HUDEP-2 (cell line): Measurements from ENCODE around the gene MMP15.
"Not testable (repeated sequence)": the region's sequence is repeated elsewhere in the genome, so short reads cannot be mapped to it uniquely, and the experiment has no call there.

Experiments used
- DNase-seq, 76 experiments: peaks; one replicate each; lab custom pipeline; 2025; ENCODE audit not compliant: unreplicated experiment in 76 of 76; lab: John Stamatoyannopoulos, UW

MMP15 gene

DNA sequence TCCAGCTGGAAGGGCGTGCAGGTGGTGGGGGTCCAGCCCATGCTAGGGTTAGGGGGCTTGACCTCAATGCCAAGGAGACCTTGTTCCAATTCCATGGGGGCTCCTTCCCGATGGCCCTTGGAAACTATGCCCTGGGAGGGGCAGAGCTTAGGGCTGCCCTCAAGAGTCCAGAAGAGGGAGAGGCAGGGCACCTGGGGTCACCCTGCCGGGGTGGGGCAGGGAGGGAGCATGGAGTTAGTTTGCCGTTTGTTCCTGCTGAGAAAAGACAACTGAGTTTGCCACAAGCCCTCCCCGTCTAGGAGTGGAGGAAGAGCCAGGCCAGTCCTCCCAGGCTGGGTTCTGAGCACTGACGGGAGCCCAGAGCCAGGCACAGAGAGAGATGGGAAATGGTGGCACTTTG is 21.4 kb downstream of the MMP15 start:
- DNase-seq = no peak

DNA sequence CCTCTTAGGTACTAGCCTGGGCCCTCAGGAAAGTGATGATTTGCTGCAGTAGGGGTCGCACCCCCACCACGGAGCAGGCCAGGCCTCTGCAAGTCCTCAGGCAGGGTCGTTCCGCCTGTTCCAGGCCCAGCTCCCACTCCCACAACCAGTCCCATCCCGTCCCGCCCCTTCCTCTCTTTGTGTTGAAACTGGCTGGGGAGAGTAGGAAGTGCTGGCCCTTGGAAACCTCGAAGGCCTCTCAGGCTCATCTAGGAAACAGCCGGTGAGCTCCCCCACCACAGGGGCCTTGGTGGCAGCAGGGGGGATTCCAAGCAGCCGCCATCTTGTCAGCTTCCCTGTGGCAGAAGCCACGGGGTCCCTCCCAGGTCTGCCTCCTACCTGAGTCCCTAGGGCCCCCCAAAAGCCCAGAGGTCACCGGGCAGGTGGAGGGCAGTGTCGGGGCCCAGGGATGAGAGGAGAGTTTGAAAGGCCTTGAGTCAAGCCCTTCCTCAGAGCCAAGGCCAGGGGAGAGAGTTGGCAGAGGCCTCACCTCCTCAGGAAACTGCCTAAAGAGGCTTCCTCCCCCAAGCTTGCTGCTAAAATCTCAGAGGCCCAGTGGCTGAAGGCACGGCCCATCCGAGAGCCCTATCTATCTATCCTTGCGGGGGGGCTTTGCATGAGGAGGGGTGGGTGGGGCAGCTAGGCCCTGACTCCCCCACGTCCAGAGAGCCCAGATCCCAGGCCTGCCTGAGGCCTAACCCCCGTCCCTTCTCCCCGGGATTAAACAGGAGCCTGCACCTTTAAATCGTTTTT is 22.2 kb downstream of the MMP15 start:
- DNase-seq = peak in 1 of 76 experiments; percentile 7

DNA sequence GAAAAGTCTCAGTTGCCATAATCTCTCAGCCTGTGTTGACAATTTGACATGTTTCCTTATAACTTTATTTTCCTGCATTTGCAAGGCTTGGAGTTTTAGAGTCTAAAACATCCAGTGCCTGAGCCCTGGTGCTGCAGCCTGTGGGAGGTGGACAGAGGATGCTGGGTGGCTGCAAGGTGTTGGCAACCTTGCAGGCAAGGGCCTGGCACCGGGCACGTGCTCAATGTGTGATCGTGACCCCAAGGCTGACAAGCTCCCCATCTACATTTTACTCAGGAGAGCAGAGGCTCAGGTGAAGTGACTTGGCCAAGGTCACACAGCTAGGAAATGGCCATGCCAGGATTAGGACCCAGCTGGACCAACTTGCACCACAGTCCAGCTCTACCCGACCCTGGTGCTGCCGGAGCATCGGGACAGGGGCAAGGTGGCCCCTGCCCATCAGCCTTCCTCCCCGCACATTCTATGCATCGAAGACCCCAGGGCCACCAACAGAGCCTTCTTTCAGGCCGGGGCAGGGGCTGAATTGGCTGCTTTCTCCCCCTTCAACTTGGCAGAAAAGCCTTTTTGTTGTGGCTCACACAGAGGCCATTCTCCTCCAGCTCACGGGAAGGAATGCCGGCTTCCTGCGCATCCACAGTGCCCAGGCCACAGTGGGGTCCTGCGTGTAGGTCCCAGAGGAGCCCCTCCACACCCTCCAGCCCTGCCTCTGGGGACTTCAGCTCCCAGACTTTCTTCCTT is 23.1 kb downstream of the MMP15 start:
- DNase-seq = no peak

DNA sequence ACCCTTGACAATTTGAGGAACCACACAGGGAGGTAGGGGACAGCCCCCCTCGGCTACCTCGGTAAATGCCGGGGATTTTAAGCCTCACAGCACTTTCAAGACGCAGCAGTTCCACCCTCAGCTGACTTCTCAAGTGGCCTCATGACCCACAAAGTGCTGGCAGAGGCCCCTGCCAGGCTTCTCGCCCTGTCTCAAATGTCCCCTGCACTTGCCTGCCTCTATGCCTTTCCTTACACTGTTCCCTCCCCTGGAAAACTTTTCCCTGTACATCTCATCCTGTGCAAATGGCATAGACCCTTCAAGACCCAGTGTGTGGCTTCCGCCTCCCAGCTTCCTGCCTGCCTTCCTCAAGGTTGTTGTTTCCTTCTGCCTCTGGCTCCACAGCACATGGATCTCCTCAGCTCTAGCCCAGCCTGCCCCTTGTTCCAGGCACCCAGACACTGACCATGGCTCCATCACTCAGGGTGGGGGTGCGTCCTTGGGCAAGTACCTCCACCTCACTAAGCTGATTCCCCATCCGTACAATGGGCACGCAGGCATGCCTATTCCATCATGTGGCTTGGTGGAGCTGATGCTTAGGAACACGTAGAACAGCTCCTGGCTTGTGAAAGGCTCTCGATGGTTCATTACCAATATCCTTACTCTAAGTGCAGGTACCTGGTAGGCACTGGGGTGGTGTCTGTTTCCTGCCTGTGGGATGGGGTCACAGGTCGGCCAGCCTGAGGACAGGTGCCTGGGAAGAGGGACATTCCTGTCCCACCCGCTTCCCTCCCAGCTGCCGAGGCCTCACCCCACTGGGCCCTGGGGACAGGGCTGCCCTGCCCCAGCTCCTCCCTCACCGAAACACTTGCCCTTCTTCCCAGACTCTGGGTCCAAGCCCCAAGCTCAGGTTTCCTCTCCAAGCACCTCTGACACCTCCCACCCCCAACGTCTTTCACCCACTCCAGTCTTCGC is 24.0 kb downstream of the MMP15 start:
- DNase-seq = no peak

DNA sequence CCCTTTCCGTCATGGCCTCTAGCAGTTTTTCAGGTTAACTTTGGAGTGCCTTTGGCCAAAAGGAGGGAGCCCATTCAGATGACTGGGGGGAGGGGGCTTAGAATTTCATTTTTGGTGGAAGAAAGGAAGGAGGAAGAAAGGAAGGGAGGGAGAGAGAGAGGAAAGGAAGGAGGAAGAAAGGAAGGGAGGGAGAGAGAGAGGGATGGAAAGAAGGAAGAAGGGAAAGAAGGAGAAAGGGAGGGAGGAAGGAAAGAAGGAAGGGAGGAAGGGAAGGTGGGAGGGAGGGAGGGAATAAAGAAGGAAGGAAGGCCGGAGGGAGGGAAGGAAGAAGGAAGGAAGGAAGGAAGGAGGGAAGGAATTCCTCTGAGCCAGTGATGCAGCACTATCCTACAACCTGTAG is 25.7 kb downstream of the MMP15 start:
- DNase-seq = no peak

DNA sequence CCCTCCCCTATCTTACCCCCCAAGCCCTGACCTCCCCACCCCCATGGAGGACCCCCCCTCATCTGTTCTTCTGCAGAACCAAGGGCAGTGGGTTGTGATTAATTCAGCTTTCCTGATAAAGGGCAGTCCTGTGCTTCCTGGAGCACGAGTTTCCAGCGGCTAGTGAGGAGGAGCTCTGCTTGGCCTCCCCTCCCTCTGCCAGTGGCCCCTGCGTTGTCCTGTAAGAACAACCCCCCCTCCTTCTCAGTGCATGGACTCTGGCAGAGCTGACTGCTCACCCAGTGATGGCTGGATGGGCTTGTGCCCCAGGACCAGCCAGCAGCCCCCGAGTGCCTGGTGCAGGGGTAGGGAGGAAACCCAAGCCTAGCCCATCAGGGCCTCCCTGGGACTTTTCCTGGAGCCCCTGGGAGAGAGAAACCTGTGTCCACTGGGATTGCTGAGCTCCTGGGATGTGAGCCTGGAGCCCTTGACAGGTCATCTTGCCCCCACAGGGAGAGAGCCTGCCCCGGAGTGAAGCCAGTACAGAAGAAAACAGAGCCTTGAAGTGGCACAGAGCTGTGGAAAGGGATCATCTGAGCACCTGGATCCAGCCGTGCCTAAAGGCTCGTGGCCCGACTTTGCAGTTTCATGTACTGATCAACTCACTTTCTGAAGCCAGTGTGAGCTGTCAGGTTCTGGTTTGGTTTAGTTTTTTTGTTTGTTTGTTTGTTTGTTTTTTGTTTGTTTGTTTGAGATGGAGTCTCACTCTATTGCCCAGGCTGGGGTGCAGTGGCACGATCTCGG is 26.5 kb downstream of the MMP15 start:
- no peak for DNase-seq

DNA sequence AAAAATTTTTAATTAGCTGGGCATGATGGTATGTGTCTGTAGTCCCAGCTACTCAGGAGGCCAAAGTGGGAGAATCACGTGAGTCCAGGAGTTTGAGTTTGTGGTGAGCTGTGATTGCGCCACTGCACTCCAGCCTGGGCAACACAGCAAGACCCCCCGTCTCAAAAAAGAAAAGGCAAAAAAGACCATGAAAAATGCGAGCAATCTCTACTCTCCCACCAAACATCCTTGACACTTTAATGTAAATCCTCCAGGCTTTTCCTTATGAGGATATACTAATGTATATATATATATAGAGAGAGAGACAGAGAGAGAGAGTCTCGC is 28.1 kb downstream of the MMP15 start:
- DNase-seq = no peak

DNA sequence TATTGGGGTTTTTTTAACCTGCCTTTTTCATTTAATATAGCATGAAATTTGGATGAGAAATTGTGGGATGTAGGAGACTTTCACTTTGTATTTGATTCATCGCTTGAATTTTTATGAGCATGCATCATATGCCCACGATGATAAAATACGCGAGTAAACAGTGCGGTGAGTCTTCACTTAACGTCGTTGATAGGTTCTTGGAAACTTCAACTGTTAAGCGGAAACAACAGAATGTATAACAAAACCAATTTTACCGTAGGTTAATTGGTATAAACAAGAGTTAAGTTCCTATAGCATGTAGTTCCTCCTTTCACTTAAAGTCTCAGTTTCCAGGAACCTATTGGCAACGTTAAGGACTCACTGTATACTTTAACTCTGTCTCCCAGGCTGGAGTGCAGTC is 28.7 kb downstream of the MMP15 start:
- no peak for DNase-seq

DNA sequence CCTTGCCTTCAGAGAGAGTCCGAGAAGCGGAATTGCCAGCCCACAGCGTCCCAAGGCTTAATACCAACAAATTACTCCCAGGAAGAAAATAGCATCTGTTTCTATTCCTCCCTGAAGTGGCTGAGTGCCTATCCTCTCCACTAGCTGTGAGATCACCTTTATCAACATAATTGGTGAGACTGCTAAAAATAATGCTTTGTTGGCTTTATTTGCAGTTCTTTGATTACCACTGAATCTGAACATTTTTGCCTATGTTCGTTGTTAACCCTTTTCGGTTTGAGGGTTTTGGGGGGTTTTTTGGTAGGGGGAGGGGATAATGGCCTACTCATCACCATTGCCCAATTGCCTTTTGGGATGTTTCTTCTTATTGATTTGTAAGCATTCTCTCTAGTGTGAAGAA is 31.0 kb downstream of the MMP15 start:
- DNase-seq = no peak

DNA sequence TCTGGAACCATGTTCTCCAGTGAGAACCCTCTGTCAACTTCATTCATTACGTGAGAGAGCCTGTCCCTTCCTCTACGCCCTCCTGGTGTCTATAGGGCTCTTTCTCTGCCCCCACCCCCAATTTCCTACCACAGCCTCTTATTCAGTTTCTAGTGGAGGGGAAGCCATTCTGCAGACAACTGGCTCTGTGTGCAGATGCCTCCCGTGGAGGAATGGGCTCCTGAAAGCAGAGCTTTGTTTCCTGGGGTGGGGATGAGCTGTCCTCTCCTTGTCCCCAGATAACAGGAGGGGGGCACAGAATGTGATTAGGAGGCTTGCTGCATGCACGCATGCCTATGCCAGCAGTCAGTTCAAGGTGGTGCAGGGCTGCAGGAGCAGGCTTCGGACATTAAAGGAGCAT is 31.6 kb downstream of the MMP15 start:
- no peak for DNase-seq

DNA sequence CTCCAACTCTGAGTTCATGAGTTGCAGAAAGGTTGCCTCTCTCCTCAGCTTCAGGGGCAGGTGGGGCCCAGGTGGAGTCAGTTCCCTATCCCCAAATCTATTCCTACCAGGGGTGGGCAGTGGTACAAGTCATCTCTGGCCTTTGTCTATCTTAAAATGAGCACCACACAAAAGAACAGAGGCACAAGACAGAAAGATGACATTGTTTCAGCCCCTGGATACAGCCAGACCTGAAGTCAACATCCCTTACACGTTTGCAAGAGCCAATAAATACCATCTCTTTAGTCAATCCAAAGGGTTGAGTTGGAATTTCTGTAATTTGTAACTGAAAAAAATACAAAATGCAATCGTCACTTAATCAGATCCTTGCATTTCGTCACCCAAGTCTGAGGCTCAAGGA is 32.2 kb downstream of the MMP15 start:
- no peak for DNase-seq

DNA sequence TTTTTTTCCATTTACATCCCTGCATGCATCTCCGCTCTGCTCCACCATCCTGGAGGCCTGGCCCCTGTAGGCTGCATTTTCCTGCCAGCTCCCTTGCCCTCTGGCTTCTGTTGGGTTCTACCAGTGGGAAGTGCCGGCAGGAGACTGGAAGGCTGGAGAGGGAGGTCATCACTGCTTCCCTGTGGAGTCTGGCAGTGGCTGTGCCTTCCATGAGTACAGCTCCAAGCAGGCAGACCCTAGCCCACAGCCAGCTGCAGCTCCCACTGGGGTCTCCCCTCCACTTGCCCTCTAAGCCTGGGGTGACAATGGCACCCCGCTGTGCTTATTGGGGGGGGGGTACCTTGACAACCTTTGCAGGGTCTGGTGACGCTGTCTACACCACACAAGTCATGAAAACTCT is 37.3 kb downstream of the MMP15 start:
- DNase-seq = no peak

DNA sequence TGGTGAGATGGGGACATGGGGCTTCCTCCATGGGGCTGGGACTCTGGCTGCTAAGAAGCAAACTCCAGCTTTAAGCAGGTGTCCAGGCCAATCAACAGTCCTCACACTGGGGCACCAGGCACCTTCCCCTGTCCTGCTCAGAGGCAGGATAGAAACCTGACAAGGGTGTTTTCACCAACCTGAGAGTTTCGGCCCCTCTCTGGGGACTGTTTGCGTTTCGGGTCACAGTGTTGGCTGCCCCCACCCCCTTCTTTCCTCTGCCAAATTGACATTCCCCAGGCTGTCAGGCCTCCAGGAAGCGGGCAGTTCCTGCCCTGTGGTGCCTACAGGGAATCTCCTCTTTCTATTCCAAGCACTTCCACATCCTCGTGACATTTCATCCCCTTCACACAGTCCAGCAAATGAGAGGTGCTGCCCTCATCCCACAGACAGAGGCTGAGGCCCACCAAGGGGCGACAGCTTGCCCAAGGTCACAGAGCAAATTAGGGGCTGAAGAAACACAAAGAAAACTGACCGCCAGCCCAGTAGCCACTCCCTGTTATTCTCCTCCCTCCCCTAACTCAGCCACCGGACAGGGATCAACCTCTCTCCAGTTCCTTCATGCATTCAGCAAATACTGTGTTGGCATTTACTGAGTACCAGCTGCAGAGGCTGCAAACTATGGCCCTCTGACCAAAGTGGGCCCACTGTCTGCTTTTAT is 38.0 kb downstream of the MMP15 start:
- no peak for DNase-seq

DNA sequence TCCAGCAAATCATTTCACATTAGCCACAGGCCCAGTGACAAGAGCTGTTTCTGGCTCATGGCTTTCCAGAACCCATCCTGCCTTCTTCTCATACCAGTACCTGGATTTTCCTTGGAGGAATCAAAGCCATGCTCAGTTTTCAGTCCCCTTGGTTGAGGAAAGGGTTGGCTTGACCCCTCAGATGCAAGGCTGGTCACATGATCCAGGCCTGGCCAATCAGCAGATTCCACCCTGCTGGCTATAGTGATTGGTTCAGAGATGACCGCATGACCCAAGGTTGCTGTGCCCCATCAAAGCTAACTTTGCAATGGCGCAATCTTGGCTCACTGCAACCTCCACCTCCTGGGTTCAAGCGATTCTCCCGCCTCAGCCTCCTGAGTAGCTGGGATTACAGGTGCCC is 45.0 kb downstream of the MMP15 start:
- DNase-seq = no peak

DNA sequence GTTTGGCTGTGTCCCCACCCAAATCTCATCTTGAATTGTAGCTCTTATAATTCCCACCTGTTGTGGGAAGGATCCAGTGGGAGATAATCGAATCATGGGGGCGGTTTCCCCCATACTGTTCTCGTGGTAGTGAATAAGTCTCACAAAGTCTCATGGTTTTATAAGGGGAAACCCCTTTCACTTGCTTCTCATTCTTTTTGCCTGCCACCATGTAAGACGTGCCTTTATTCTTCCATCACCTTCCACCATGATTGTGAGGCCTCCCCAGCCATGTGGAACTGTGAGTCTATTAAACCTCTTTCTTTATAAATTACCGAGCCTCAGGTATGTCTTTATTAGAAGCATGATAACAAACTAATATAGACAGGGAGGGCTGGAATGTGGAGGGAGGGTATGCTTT is 46.6 kb downstream of the MMP15 start:
- not testable (repeated sequence) for DNase-seq

DNA sequence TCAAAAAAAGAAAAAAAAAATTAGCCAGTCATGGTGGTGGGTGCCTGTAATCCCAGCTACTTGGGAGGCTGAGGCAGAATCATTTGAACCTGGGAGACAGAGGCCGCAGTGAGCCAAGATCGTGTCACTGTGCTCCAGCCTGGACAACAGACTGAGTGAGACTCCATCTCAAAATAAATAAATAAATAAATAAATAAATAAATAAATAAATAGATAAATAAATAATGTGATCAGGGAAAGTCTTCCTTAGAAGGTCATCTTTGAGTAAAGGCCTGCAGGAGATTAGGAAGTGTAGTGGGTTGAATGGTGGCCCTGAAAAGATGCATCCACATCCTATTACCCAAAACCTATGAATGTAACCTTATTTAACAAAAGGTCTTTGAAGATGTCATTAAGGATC is 47.5 kb downstream of the MMP15 start:
- DNase-seq = not testable (repeated sequence)

DNA sequence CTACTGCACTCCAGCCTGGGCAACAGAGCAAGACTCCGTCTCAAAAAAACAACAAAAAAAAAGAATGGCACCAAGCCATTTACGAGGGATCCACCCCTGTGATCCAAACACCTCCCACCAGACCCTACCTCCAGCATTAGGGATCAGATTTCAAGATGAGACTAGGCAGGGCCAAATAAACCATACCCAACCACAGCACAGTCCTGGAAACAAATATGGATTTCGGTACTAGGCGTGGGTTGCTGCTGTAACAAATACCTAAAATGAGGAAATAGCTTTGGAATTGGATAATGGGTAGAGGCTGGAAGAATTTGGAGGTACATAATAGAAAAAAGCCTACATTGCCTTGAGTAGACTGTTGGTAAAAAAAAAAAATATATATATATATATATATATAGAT is 49.1 kb downstream of the MMP15 start:
- DNase-seq = no peak

DNA sequence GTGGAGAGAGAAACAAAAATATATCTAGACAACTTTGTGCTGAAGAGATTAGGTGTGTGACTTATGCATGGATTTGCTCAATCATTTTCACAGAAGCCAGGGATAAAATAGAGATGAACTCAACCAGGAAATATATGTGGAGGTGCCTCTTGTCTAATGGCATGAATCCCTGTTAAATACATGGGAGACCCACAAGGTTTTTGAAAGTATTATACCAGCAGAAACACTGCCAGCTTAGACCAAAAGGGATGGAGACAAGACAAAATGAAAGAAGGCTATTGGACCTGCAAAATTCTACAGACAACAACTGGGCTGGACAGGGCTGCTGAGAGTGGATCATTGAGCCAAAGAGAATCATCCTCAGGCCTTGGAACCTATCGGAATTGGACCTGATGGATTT is 51.0 kb downstream of the MMP15 start:
- DNase-seq = no peak

DNA sequence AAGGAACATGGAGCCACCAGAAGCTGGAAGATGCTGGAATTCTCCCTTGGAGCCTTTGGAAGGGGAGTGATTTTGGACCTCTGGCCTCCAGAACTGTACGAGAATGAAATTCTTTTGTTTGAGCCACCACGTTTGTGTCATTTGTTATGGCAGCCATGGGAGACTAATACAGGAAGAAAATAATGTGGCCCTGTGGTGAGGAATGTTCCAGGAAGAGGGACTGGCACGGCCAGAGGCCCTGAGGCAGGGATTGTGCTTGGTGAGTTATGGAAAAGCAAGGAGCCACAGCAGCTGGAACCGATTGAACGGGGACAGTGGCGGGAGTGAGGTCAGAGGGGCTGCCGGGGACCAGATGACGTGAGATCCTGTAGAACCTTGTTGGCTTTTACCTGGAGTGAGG is 52.2 kb downstream of the MMP15 start:
- no peak for DNase-seq

DNA sequence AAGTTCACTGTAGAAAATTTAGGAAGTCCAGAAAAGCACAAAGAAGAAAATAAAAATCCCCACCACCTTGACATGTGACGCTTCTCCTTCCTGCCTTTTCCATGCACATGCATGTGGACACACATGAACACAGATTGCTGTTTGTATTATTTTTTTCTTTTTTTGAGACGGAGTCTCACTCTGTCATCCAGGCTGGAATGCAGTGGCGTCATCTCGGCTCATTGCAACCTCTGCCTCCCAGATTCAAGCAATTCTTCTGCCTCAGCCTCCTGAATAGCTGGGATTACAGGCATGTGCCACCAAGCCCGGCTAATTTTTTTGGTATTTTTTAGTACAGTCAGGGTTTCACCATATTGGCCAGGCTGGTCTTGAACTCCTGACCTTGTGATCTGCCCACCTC is 55.1 kb downstream of the MMP15 start:
- not testable (repeated sequence) for DNase-seq
